GM23338 (cell line): ENCODE data around the gene MAPK13. TPM values are rescaled to one million over a fixed set of nuclear protein-coding genes. Genes with fewer than 3 reads are reported as not detected.

Source experiments
- ATAC-seq: fragments of 200-7000 bp; cut with Tn5 transposase; 3 replicates; pipeline ENCODE4 v1.9.1; 2020
- DNase-seq: peaks from one replicate; pipeline ENCODE4 v3.0.0-alpha.2; 2015; ENCODE audit warnings: low spot score
- H2AFZ ChIP-seq: fragments of 200-600 bp; sonication (generic); 2 replicates; pipeline ENCODE4 v1.8.0; 2016; ENCODE audit warnings: antibody characterized with exemption, mild to moderate bottlenecking, moderate library complexity
- H3F3A ChIP-seq: fragments of 200-600 bp; sonication (generic); replicated peaks from 2 replicates; pipeline ENCODE4 v1.8.0; 2017; ENCODE audit warnings: antibody characterized with exemption, mixed run types, low read depth
- H3K27ac ChIP-seq: fragments of 200-600 bp; sonication (generic); 2 replicates; pipeline ENCODE4 v1.6.1; 2016; ENCODE audit warnings: low read depth
- H3K27me3 ChIP-seq: fragments of 200-600 bp; sonication (generic); 2 replicates; pipeline ENCODE4 v1.8.0; 2016; ENCODE audit warnings: mild to moderate bottlenecking, mixed run types, moderate library complexity; ENCODE audit not compliant: insufficient read depth
- H3K36me3 ChIP-seq: fragments of 200-600 bp; sonication (generic); 2 replicates; pipeline ENCODE4 v1.8.0; 2016; ENCODE audit warnings: mild to moderate bottlenecking; ENCODE audit not compliant: insufficient read depth
- H3K4me1 ChIP-seq: fragments of 200-600 bp; sonication (generic); 2 replicates; pipeline ENCODE4 v1.8.0; 2016; ENCODE audit warnings: mild to moderate bottlenecking, moderate library complexity; ENCODE audit not compliant: insufficient read depth
- H3K4me2 ChIP-seq: fragments of 200-600 bp; sonication (generic); 2 replicates; pipeline ENCODE4 v1.7.1; 2017; ENCODE audit warnings: mixed run types
- H3K4me3 ChIP-seq: fragments of 200-600 bp; sonication (generic); 2 replicates; pipeline ENCODE4 v1.6.1; 2016; ENCODE audit warnings: mixed run types
- H3K79me2 ChIP-seq: fragments of 200-600 bp; sonication (generic); replicated peaks from 2 replicates; pipeline ENCODE4 v1.8.0; 2017; ENCODE audit warnings: mild to moderate bottlenecking; ENCODE audit not compliant: insufficient read depth
- H3K9me2 ChIP-seq: fragments of 200-600 bp; sonication (generic); 2 replicates; pipeline ENCODE4 v1.8.0; 2017; ENCODE audit not compliant: insufficient read depth
- H4K20me1 ChIP-seq: fragments of 200-600 bp; sonication (generic); replicated peaks from 2 replicates; pipeline ENCODE4 v1.8.0; 2017; ENCODE audit warnings: mild to moderate bottlenecking; ENCODE audit not compliant: insufficient read depth
- H3K27ac Mint-ChIP-seq: 2 replicates; pipeline ENCODE4 v1.8.0; 2020; ENCODE audit warnings: inconsistent platforms, mild to moderate bottlenecking, moderate library complexity, mixed read lengths
- H3K27me3 Mint-ChIP-seq: 3 replicates; pipeline ENCODE4 v1.8.0; 2022; ENCODE audit warnings: low read depth, mild to moderate bottlenecking, moderate library complexity, mixed read lengths, inconsistent platforms; ENCODE audit not compliant: insufficient read depth, poor library complexity
- H3K36me3 Mint-ChIP-seq: 3 replicates; pipeline ENCODE4 v1.8.0; 2021; ENCODE audit warnings: low read depth, mild to moderate bottlenecking, inconsistent platforms, moderate library complexity, mixed read lengths
- H3K4me1 Mint-ChIP-seq: 3 replicates; pipeline ENCODE4 v1.8.0; 2020; ENCODE audit warnings: mild to moderate bottlenecking, inconsistent platforms, mixed read lengths
- H3K4me3 Mint-ChIP-seq: 3 replicates; pipeline ENCODE4 v1.8.0; 2021; ENCODE audit warnings: moderate library complexity, mild to moderate bottlenecking, inconsistent platforms, mixed read lengths
- H3K9me3 Mint-ChIP-seq: 3 replicates; pipeline ENCODE4 v1.8.0; 2020; ENCODE audit warnings: moderate library complexity, mild to moderate bottlenecking, inconsistent platforms, mixed read lengths
- CREB1 ChIP-seq: fragments of 250-450 bp; sonication (Bioruptor Pico); IDR thresholded peaks from 2 replicates; pipeline ENCODE4 v1.5.0; 2020; ENCODE audit warnings: low read depth, mild to moderate bottlenecking, moderate library complexity
- EZH2 ChIP-seq: fragments of 200-600 bp; sonication (generic); IDR thresholded peaks from one replicate; pipeline ENCODE4 v1.8.0; 2017; ENCODE audit warnings: antibody characterized with exemption, mild to moderate bottlenecking, low read depth; ENCODE audit not compliant: unreplicated experiment
- polyA plus RNA-seq: library from polyadenylated mRNA; unstranded; fragments of >200 nt; fragmentation: Nextera tagmentation; extraction: Ambion mirVana; gene quantifications from 2 replicates; pipeline ENCODE4 v1.2.1, GENCODE V29; 2016
- total RNA-seq: library from RNA; depleted of rRNA; stranded (reverse); fragments of >200 nt; shearing (Covaris generic); gene quantifications from 2 replicates; pipeline ENCODE4 v1.2.3, GENCODE V29; 2014
- TF ChIP-seq, protein P1 (sequence below): IDR thresholded peaks from one replicate; pipeline ENCODE4 v1.6.1; 2018; ENCODE audit warnings: antibody characterized with exemption; ENCODE audit not compliant: unreplicated experiment
- TF ChIP-seq, protein P2 (sequence below): fragments of 250-450 bp; sonication (Bioruptor Pico); IDR thresholded peaks from 2 replicates; pipeline ENCODE4 v1.5.0; 2020; ENCODE audit warnings: mild to moderate bottlenecking, moderate library complexity
- TF ChIP-seq, protein P3 (sequence below), 2 experiments: fragments of 200-600 bp in 1 of 2; sonication (generic) in 1 of 2; conservative IDR thresholded peaks; 2 replicates each; pipeline versions ENCODE4 v1.5.1 to v1.6.1; 2016 to 2017; ENCODE audit warnings: antibody characterized with exemption in 2 of 2, low read depth in 2 of 2, mild to moderate bottlenecking in 2 of 2, moderate library complexity in 1 of 2

MAPK13 gene
- total and polyA plus RNA-seq, 2 experiments from 2014 or later: 6.3 to 12.3 TPM

DNA sequence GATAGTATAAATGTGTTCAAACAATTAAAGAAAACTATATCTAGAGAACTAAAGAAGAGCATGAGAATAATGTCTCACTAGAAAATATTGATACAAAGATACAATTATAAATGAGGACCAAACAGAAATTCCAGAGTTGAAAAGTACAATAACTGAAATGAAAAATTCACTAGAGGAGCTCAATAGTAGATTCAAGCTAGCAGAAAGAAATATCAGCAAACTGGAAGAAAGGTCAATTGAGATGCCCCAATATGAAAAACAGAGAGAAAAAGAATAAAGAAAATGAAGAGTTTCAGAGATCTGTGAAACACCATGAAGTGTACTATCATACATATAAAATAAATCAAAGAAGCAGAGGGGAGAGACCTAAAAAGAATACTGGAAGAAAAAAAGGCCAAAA, 48.2 kb downstream of the MAPK13 start:
- Histone ChIP-seq H3K4me3 (no peak overlapping the region), H2AFZ (no peak overlapping the region), H3K27me3 (no peaks in the 10 kb centered on the region), H3F3A (no peaks in the 10 kb centered on the region), H3K27ac (no peak overlapping the region), H4K20me1 (no peaks in the 10 kb centered on the region), H3K4me1 (no peaks in the 10 kb centered on the region), H3K36me3 (no peaks in the 10 kb centered on the region), H3K9me2 (no peaks in the 10 kb centered on the region), H3K4me2 (no peak overlapping the region), H3K79me2 (no peaks in the 10 kb centered on the region)
- H3K27me3 Mint-ChIP-seq: peaks cover 1% of the 10 kb centered on the region
- H3K4me3 Mint-ChIP-seq: no peak overlapping the region
- DNase-seq (no peak), ATAC-seq (no peak)
- H3K4me1 Mint-ChIP-seq: no peaks in the 10 kb centered on the region
- TF ChIP-seq, protein P1, sequence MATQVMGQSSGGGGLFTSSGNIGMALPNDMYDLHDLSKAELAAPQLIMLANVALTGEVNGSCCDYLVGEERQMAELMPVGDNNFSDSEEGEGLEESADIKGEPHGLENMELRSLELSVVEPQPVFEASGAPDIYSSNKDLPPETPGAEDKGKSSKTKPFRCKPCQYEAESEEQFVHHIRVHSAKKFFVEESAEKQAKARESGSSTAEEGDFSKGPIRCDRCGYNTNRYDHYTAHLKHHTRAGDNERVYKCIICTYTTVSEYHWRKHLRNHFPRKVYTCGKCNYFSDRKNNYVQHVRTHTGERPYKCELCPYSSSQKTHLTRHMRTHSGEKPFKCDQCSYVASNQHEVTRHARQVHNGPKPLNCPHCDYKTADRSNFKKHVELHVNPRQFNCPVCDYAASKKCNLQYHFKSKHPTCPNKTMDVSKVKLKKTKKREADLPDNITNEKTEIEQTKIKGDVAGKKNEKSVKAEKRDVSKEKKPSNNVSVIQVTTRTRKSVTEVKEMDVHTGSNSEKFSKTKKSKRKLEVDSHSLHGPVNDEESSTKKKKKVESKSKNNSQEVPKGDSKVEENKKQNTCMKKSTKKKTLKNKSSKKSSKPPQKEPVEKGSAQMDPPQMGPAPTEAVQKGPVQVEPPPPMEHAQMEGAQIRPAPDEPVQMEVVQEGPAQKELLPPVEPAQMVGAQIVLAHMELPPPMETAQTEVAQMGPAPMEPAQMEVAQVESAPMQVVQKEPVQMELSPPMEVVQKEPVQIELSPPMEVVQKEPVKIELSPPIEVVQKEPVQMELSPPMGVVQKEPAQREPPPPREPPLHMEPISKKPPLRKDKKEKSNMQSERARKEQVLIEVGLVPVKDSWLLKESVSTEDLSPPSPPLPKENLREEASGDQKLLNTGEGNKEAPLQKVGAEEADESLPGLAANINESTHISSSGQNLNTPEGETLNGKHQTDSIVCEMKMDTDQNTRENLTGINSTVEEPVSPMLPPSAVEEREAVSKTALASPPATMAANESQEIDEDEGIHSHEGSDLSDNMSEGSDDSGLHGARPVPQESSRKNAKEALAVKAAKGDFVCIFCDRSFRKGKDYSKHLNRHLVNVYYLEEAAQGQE: no peak
- TF ChIP-seq CREB1 (no peak), EZH2 (no peak)
- TF ChIP-seq, protein P2, sequence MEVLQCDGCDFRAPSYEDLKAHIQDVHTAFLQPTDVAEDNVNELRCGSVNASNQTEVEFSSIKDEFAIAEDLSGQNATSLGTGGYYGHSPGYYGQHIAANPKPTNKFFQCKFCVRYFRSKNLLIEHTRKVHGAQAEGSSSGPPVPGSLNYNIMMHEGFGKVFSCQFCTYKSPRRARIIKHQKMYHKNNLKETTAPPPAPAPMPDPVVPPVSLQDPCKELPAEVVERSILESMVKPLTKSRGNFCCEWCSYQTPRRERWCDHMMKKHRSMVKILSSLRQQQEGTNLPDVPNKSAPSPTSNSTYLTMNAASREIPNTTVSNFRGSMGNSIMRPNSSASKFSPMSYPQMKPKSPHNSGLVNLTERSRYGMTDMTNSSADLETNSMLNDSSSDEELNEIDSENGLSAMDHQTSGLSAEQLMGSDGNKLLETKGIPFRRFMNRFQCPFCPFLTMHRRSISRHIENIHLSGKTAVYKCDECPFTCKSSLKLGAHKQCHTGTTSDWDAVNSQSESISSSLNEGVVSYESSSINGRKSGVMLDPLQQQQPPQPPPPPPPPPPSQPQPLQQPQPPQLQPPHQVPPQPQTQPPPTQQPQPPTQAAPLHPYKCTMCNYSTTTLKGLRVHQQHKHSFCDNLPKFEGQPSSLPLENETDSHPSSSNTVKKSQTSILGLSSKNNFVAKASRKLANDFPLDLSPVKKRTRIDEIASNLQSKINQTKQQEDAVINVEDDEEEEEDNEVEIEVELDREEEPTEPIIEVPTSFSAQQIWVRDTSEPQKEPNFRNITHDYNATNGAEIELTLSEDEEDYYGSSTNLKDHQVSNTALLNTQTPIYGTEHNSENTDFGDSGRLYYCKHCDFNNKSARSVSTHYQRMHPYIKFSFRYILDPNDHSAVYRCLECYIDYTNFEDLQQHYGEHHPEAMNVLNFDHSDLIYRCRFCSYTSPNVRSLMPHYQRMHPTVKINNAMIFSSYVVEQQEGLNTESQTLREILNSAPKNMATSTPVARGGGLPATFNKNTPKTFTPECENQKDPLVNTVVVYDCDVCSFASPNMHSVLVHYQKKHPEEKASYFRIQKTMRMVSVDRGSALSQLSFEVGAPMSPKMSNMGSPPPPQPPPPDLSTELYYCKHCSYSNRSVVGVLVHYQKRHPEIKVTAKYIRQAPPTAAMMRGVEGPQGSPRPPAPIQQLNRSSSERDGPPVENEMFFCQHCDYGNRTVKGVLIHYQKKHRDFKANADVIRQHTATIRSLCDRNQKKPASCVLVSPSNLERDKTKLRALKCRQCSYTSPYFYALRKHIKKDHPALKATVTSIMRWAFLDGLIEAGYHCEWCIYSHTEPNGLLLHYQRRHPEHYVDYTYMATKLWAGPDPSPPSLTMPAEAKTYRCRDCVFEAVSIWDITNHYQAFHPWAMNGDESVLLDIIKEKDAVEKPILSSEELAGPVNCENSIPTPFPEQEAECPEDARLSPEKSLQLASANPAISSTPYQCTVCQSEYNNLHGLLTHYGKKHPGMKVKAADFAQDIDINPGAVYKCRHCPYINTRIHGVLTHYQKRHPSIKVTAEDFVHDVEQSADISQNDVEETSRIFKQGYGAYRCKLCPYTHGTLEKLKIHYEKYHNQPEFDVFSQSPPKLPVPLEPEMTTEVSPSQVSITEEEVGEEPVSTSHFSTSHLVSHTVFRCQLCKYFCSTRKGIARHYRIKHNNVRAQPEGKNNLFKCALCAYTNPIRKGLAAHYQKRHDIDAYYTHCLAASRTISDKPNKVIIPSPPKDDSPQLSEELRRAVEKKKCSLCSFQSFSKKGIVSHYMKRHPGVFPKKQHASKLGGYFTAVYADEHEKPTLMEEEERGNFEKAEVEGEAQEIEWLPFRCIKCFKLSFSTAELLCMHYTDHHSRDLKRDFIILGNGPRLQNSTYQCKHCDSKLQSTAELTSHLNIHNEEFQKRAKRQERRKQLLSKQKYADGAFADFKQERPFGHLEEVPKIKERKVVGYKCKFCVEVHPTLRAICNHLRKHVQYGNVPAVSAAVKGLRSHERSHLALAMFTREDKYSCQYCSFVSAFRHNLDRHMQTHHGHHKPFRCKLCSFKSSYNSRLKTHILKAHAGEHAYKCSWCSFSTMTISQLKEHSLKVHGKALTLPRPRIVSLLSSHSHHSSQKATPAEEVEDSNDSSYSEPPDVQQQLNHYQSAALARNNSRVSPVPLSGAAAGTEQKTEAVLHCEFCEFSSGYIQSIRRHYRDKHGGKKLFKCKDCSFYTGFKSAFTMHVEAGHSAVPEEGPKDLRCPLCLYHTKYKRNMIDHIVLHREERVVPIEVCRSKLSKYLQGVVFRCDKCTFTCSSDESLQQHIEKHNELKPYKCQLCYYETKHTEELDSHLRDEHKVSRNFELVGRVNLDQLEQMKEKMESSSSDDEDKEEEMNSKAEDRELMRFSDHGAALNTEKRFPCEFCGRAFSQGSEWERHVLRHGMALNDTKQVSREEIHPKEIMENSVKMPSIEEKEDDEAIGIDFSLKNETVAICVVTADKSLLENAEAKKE (CRISPR knock-in tag): no peak
- TF ChIP-seq, protein P3, sequence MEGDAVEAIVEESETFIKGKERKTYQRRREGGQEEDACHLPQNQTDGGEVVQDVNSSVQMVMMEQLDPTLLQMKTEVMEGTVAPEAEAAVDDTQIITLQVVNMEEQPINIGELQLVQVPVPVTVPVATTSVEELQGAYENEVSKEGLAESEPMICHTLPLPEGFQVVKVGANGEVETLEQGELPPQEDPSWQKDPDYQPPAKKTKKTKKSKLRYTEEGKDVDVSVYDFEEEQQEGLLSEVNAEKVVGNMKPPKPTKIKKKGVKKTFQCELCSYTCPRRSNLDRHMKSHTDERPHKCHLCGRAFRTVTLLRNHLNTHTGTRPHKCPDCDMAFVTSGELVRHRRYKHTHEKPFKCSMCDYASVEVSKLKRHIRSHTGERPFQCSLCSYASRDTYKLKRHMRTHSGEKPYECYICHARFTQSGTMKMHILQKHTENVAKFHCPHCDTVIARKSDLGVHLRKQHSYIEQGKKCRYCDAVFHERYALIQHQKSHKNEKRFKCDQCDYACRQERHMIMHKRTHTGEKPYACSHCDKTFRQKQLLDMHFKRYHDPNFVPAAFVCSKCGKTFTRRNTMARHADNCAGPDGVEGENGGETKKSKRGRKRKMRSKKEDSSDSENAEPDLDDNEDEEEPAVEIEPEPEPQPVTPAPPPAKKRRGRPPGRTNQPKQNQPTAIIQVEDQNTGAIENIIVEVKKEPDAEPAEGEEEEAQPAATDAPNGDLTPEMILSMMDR (conservative IDR thresholded peaks at IDR 0.05; ENCODE audit: low read depth in 2 of 2): no peak
- H3K36me3 Mint-ChIP-seq: peaks cover 15% of the 10 kb centered on the region; the same call in 2 of the 3 replicates
- peaks cover 20% of the 10 kb centered on the region for H3K9me3 Mint-ChIP-seq
- no peak overlapping the region for H3K27ac Mint-ChIP-seq
